CD14-positive monocyte (primary cell): Measurements from ENCODE around the gene IMMT. TPM values are rescaled to one million over a fixed set of nuclear protein-coding genes. Genes with fewer than 3 reads are reported as not detected.

ENCODE experiments used
- DNase-seq, 3 donors: peaks; one replicate each; pipeline ENCODE4 v3.0.0-alpha.2; 2011 to 2022
- H2AFZ ChIP-seq: 2 replicates; pipeline ENCODE4 v1.6.0; 2012; ENCODE audit warnings: mild to moderate bottlenecking, low read depth, low read length, inconsistent platforms; ENCODE audit not compliant: insufficient read depth, poor library complexity, severe bottlenecking
- H3K27ac ChIP-seq, 2 donors: 1 replicate in 1 of 2; 2 replicates in 1 of 2; pipeline ENCODE4 v1.5.1; 2012 to 2013; ENCODE audit warnings: low read length in 2 of 2, control low read depth in 1 of 2, inconsistent platforms in 1 of 2, low read depth in 1 of 2, mild to moderate bottlenecking in 1 of 2
- H3K27me3 ChIP-seq, 2 donors: one replicate each; pipeline versions ENCODE4 v1.6.0 to v1.6.1; 2011 to 2013; ENCODE audit warnings: low read length in 2 of 2; ENCODE audit not compliant: control insufficient read depth in 2 of 2, insufficient read depth in 2 of 2
- H3K36me3 ChIP-seq, 2 donors: replicated peaks in 1 of 2; 1 replicate in 1 of 2; 2 replicates in 1 of 2; pipeline versions ENCODE4 v1.5.1 to v1.6.1; 2012 to 2013; ENCODE audit warnings: low read length in 2 of 2, control low read depth in 1 of 2, inconsistent platforms in 1 of 2, mild to moderate bottlenecking in 1 of 2; ENCODE audit not compliant: insufficient read depth in 2 of 2, control insufficient read depth in 1 of 2
- H3K4me1 ChIP-seq, 2 donors: 1 replicate in 1 of 2; 2 replicates in 1 of 2; pipeline versions ENCODE4 v1.5.1 to v1.6.1; 2012 to 2013; ENCODE audit warnings: low read length in 2 of 2, control low read depth in 1 of 2, inconsistent platforms in 1 of 2, mild to moderate bottlenecking in 1 of 2, moderate library complexity in 1 of 2; ENCODE audit not compliant: insufficient read depth in 2 of 2, control insufficient read depth in 1 of 2
- H3K4me2 ChIP-seq: replicated peaks from 2 replicates; pipeline ENCODE3; 2012; ENCODE audit warnings: low read length, moderate library complexity, mild to moderate bottlenecking; ENCODE audit not compliant: poor library complexity, severe bottlenecking; ENCODE audit errors: extremely low read depth
- H3K4me3 ChIP-seq, 3 experiments: fragments of 200-600 bp in 1 of 3; sonication (generic) in 1 of 3; replicated peaks in 1 of 3; 1 replicate in 2 of 3; 2 replicates in 1 of 3; pipeline ENCODE4 v1.5.1; 2011 to 2013; ENCODE audit warnings: low read length in 3 of 3, mild to moderate bottlenecking in 3 of 3, control low read depth in 2 of 3, low read depth in 2 of 3, inconsistent platforms in 1 of 3, moderate library complexity in 1 of 3
- H3K79me2 ChIP-seq: 2 replicates; pipeline ENCODE4 v1.6.0; 2012; ENCODE audit warnings: mild to moderate bottlenecking, control low read depth, inconsistent platforms, low read length, moderate library complexity; ENCODE audit not compliant: insufficient read depth
- H3K9ac ChIP-seq: 2 replicates; pipeline ENCODE4 v1.6.0; 2017; ENCODE audit warnings: low read length, mild to moderate bottlenecking; ENCODE audit not compliant: insufficient read depth, poor library complexity, severe bottlenecking
- H3K9me3 ChIP-seq, 2 donors: replicated peaks in 1 of 2; 1 replicate in 1 of 2; 2 replicates in 1 of 2; pipeline versions ENCODE4 v1.5.1 to v1.6.1; 2012 to 2013; ENCODE audit warnings: low read length in 2 of 2, control low read depth in 1 of 2; ENCODE audit not compliant: control insufficient read depth in 1 of 2, insufficient read depth in 1 of 2
- H4K20me1 ChIP-seq: 2 replicates; pipeline ENCODE4 v1.6.0; 2012; ENCODE audit warnings: mild to moderate bottlenecking, low read length, control low read depth, moderate library complexity; ENCODE audit not compliant: insufficient read depth
- H3K27ac Mint-ChIP-seq, 7 donors: one replicate each; pipeline ENCODE4 v1.8.0; 2020; ENCODE audit warnings: mild to moderate bottlenecking in 7 of 7, mixed read lengths in 7 of 7, moderate library complexity in 6 of 7, inconsistent platforms in 2 of 7
- H3K27me3 Mint-ChIP-seq, 3 donors: one replicate each; pipeline ENCODE4 v1.8.0; 2021 to 2022; ENCODE audit warnings: low read depth in 3 of 3, mild to moderate bottlenecking in 3 of 3, mixed read lengths in 3 of 3, moderate library complexity in 3 of 3, inconsistent platforms in 1 of 3
- H3K36me3 Mint-ChIP-seq, 2 donors: one replicate each; pipeline ENCODE4 v1.8.0; 2020; ENCODE audit warnings: mixed read lengths in 2 of 2, inconsistent platforms in 1 of 2, mild to moderate bottlenecking in 1 of 2
- H3K4me1 Mint-ChIP-seq: one replicate; pipeline ENCODE4 v1.8.0; 2020; ENCODE audit warnings: mild to moderate bottlenecking, mixed read lengths
- H3K4me3 Mint-ChIP-seq, 2 donors: one replicate each; pipeline ENCODE4 v1.8.0; 2020; ENCODE audit warnings: mild to moderate bottlenecking in 2 of 2, mixed read lengths in 2 of 2, moderate library complexity in 1 of 2
- H3K9me3 Mint-ChIP-seq, 7 donors: one replicate each; pipeline ENCODE4 v1.8.0; 2020 to 2022; ENCODE audit warnings: mixed read lengths in 7 of 7, mild to moderate bottlenecking in 6 of 7, moderate library complexity in 6 of 7, inconsistent platforms in 2 of 7
- CTCF ChIP-seq: fragments of 200-600 bp; IDR thresholded peaks from one replicate; pipeline ENCODE4 v1.8.0; 2022; ENCODE audit warnings: antibody characterized with exemption, mild to moderate bottlenecking
- WGBS: methylation state at CpG from one replicate; pipeline ENCODE4 v1.1.5; 2013; ENCODE audit warnings: missing lambda C conversion rate; ENCODE audit not compliant: insufficient coverage; 5-methylcytosine and 5-hydroxymethylcytosine counted together
- intact Hi-C, 2 donors: fragments of 100-400 bp; cut with micrococcal nuclease; formaldehyde crosslinking; loops; one replicate each; pipeline versions ENCODE4 v1.15.0 to v1.15.1; 2023
- polyA plus RNA-seq, 3 donors: library from polyadenylated mRNA; depleted of rRNA in 1 of 3; unstranded in 2 of 3; stranded (reverse) in 1 of 3; fragments of 300-500 nt in 2 of 3; fragments of >200 nt in 1 of 3; fragmentation: Illumina TruSeq in 2 of 3; gene quantifications; 1 replicate in 2 of 3; 2 replicates in 1 of 3; pipeline ENCODE4 v1.2.3, GENCODE V29; 2012 to 2021

The IMMT gene
- polyA plus RNA-seq, 3 donors: 24.3 to 54.0 (median 41.2) TPM

DNA sequence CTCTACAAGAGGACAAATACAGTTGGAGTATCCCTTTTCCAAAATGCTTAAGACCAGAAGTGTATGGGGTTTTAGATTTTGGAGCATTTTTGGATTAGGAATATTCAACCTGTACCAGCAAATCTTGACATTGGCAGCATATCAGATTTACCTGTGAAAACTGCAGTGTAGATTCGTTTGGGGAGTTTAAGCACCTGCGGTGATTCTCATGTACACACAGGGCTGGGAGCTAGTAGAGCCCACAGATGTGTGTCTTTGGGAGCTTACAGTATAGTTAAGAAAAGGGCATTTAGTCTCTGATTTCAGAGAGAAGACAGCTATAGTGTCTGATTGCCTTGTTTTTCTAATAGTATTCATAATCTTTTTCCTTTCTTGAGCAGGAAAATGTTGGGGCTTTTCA is 59.1 kb downstream of the IMMT start:
- H3K9me3 Mint-ChIP-seq: peaks cover 0 to 2% (median 0%) of the 10 kb centered on the region in 7 donors
- 100% methylated on average over 2 of the region's 2 CpGs for WGBS
- no peak for DNase-seq
- intact Hi-C loops: no loop called here
- peaks cover 8% of the 10 kb centered on the region for H3K4me1 Mint-ChIP-seq
- peaks cover 94 to 96% of the 10 kb centered on the region in 2 donors for H3K36me3 Mint-ChIP-seq
- Histone ChIP-seq H3K79me2 (no peaks in the 10 kb centered on the region), H3K9ac (no peak overlapping the region), H3K36me3 (peaks cover 88 to 100% of the 10 kb centered on the region in 2 donors), H3K4me1 (no peaks in the 10 kb centered on the region), H3K4me3 (no peak overlapping the region), H4K20me1 (no peaks in the 10 kb centered on the region), H3K27ac (no peak overlapping the region), H3K4me2 (no peak overlapping the region), H2AFZ (no peak overlapping the region), H3K9me3 (no peaks in the 10 kb centered on the region), H3K27me3 (no peaks in the 10 kb centered on the region)
- H3K4me3 Mint-ChIP-seq: no peak overlapping the region
- no peaks in the 10 kb centered on the region for H3K27me3 Mint-ChIP-seq
- H3K27ac Mint-ChIP-seq: peak overlapping the region in 1 of 7 donors; percentile 34
- no peak for TF ChIP-seq CTCF

- Histone ChIP-seq H3K27me3 (no peaks in the 10 kb centered on the region), H3K79me2 (no peaks in the 10 kb centered on the region), H3K4me2 (no peak overlapping the region), H4K20me1 (no peaks in the 10 kb centered on the region), H3K9me3 (no peaks in the 10 kb centered on the region), H3K27ac (no peak overlapping the region), H3K4me1 (no peaks in the 10 kb centered on the region), H2AFZ (no peak overlapping the region), H3K4me3 (no peak overlapping the region), H3K9ac (no peak overlapping the region), H3K36me3 (peaks cover 91 to 100% of the 10 kb centered on the region in 2 donors)
- H3K4me3 Mint-ChIP-seq: no peak overlapping the region
- TF ChIP-seq CTCF: no peak
- peaks cover 0 to 3% (median 0%) of the 10 kb centered on the region in 7 donors for H3K9me3 Mint-ChIP-seq
- intact Hi-C loops: no loop called here
- DNase-seq: no peak
- peaks cover 3% of the 10 kb centered on the region for H3K4me1 Mint-ChIP-seq
- H3K36me3 Mint-ChIP-seq: peaks cover 93 to 94% of the 10 kb centered on the region in 2 donors
- WGBS: 91% methylated on average over 4 of the region's 5 CpGs
- no peak overlapping the region for H3K27ac Mint-ChIP-seq
- H3K27me3 Mint-ChIP-seq: no peaks in the 10 kb centered on the region
These were observed 59.6 kb downstream of the IMMT start for GRCh38 chr2:86135653-86136052.
